ENCODE data around the gene RDH13.

DNA sequence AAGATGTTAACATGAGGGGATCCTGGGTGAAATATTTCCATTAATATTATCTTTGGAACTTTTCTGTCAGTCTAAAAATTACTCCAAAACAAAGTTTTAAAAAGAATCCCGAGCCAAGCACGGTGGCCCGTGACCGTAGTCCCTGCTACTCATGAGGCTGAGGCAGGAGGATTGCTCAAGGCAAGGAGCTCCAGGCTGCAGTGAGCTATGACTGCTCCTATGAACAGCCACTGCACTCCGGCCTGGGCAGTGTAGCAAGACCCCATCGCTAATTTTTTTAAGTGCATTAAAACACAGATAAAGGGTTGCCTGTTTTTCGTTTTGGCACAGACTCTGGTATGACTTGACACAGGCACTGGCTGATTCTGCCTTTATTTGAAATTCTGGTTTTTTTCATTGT is 31.8 kb downstream of the RDH13 start:
- TF ChIP-seq CTCF (IDR thresholded peaks at IDR 0.05) (no peak), POLR2A (IDR thresholded peaks at IDR 0.05) (no peak)

Data from adrenal gland (tissue), 5 donors.